ENCODE data around the gene NPHP4. TPM values are rescaled to one million over a fixed set of nuclear protein-coding genes. Genes with fewer than 3 reads are reported as not detected.

The NPHP4 gene
- total and polyA plus RNA-seq, 2 donors (not counting 3 experiments of a cell fraction or from before 2014, with no cell fraction given): 4.4 to 11.7 TPM

- DNase-seq (ENCODE audit: low read depth, low spot score) (no peak), FAIRE-seq (no peak)
- peak overlapping the region; percentile 31 for H2AFZ ChIP-seq (ENCODE audit: low read depth, low read length)
- no peak overlapping the region for H3K9ac ChIP-seq (replicated peaks; ENCODE audit: extremely low read depth, insufficient read depth, low read length)
- H3K9me1 ChIP-seq (replicated peaks; ENCODE audit: control insufficient read depth, extremely low read depth, insufficient read depth, low read length): no peaks in the 10 kb centered on the region
- H3K4me1 ChIP-seq (ENCODE audit: control insufficient read depth, extremely low read depth, insufficient read depth, low read length): no peaks in the 10 kb centered on the region
- POLR2A ChIA-PET: no interaction called here
- H3K9me3 ChIP-seq (replicated peaks; ENCODE audit: control insufficient read depth, insufficient read depth, low read length): no peaks in the 10 kb centered on the region
- no peaks in the 10 kb centered on the region for H3K27me3 ChIP-seq (ENCODE audit: control insufficient read depth in 2 of 2, insufficient read depth in 2 of 2, low read length in 2 of 2)
- H3K4me3 ChIP-seq (replicated peaks in 1 of 3; ENCODE audit: insufficient read depth in 1 of 3, low read depth in 1 of 3, low read length in 3 of 3): no peak overlapping the region
- BruUV-seq (replicated peaks): no TSS peak
- no peaks in the 10 kb centered on the region for H4K20me1 ChIP-seq (replicated peaks; ENCODE audit: control insufficient read depth, extremely low read depth, insufficient read depth, low read length)
- TF ChIP-seq MYC (IDR thresholded peaks at IDR 0.05; ENCODE audit: low read depth, low read length) (no peak), GATA2 (IDR thresholded peaks at IDR 0.05; ENCODE audit: insufficient read depth, insufficient read length, low read depth, low read length) (no peak), POLR2A (IDR thresholded peaks at IDR 0.05; ENCODE audit: low read depth, low read length) (no peak), POLR2AphosphoS5 (IDR thresholded peaks at IDR 0.05; ENCODE audit: insufficient read depth, low read depth, low read length) (no peak), FOS (IDR thresholded peaks at IDR 0.05; ENCODE audit: borderline replicate concordance, insufficient read depth, low read length) (no peak), EZH2 (IDR thresholded peaks at IDR 0.05; ENCODE audit: borderline replicate concordance, low read depth, low read length, severe bottlenecking) (no peak), MAX (IDR thresholded peaks at IDR 0.05; ENCODE audit: insufficient read depth, insufficient read length) (no peak), CTCF (IDR thresholded peaks at IDR 0.05; ENCODE audit: extremely low read depth in 1 of 2, insufficient read depth in 1 of 2, low read depth in 1 of 2, low read length in 2 of 2) (no peak), JUN (IDR thresholded peaks at IDR 0.05; ENCODE audit: borderline replicate concordance, insufficient read depth, insufficient read length, low read depth) (no peak)
- no peaks in the 10 kb centered on the region for H3K36me3 ChIP-seq (ENCODE audit: control insufficient read depth in 2 of 2, extremely low read depth in 1 of 2, insufficient read depth in 2 of 2, low read length in 2 of 2)
- intact Hi-C loops (cut with micrococcal nuclease) (no loop called here), dilution Hi-C loops (cut with MboI; ENCODE audit: extremely low pct_ligation_motif_present, low sequenced_read_pairs) (no loop called here)
- H3K27ac ChIP-seq (ENCODE audit: insufficient read depth, low read depth, low read length): no peak overlapping the region
- H3K79me2 ChIP-seq (ENCODE audit: control insufficient read depth, insufficient read depth, low read length): no peaks in the 10 kb centered on the region
- no peak overlapping the region for H3K4me2 ChIP-seq (ENCODE audit: insufficient read depth, low read length)
- CTCF ChIA-PET: interaction anchor here (0.6 kb wide), 1 partner anchor 24 kb away, joined by 3 read pairs; no protein-coding TSS in a partner anchor
These were observed 30.6 kb downstream of the NPHP4 start for GRCh38 chr1:5961601-5962000.

Measured in endothelial cell of umbilical vein (primary cell).